SK-N-SH (cell line): Measurements from ENCODE around the gene PIMREG.

Experiments
- CTCF ChIP-seq: fragments of 200-600 bp; sonication (generic); IDR thresholded peaks from 2 replicates; pipeline ENCODE4 v1.6.1; 2017; ENCODE audit warnings: antibody characterized with exemption, mild to moderate bottlenecking, moderate library complexity
- EP300 ChIP-seq, 2 experiments: IDR thresholded peaks; 2 replicates each; pipeline versions ENCODE4 v1.4.0 to v1.6.1; 2012; ENCODE audit warnings: borderline replicate concordance in 1 of 2, low read depth in 1 of 2, low read length in 1 of 2
- JUND ChIP-seq: IDR thresholded peaks from 2 replicates; pipeline ENCODE4 v1.4.0; 2012
- MAX ChIP-seq: IDR thresholded peaks from 2 replicates; pipeline ENCODE4 v1.4.0; 2012; ENCODE audit warnings: low read depth
- PBX3 ChIP-seq: IDR thresholded peaks from 2 replicates; pipeline ENCODE4; 2012
- POLR2AphosphoS5 ChIP-seq: IDR thresholded peaks from 2 replicates; pipeline ENCODE4 v1.6.1; 2012; ENCODE audit warnings: low read depth, low read length
- RAD21 ChIP-seq: IDR thresholded peaks from 2 replicates; pipeline ENCODE4 v1.6.1; 2012; ENCODE audit warnings: mild to moderate bottlenecking, low read length
- RFX5 ChIP-seq: IDR thresholded peaks from 2 replicates; pipeline ENCODE4 v1.6.1; 2012; ENCODE audit warnings: mild to moderate bottlenecking, improper control_type of control experiment, low read length
- USF1 ChIP-seq: IDR thresholded peaks from 2 replicates; pipeline ENCODE4 v1.4.0; 2012; ENCODE audit warnings: low read depth, borderline replicate concordance
- USF2 ChIP-seq: fragments of 150-350 bp; IDR thresholded peaks from 2 replicates; pipeline ENCODE4 v1.6.1; 2017; ENCODE audit warnings: antibody characterized with exemption, low read length, low read depth, borderline replicate concordance

- TF ChIP-seq CTCF (no peak), RFX5 (no peak), MAX (no peak), JUND (no peak), RAD21 (no peak), USF1 (no peak), USF2 (no peak), PBX3 (no peak), EP300 (IDR thresholded peaks at IDR 0.05; ENCODE audit: borderline replicate concordance in 1 of 2, low read depth in 1 of 2, low read length in 1 of 2) (no peak), POLR2AphosphoS5 (no peak)
Measured at GRCh38 chr17:6408276-6408675, 36.0 kb upstream of the PIMREG start.
